ENCODE results near the gene NAALADL2.
"Not testable (repeated sequence)": the region's sequence is repeated elsewhere in the genome, so short reads cannot be mapped to it uniquely, and the experiment has no call there.

The NAALADL2 gene

DNA sequence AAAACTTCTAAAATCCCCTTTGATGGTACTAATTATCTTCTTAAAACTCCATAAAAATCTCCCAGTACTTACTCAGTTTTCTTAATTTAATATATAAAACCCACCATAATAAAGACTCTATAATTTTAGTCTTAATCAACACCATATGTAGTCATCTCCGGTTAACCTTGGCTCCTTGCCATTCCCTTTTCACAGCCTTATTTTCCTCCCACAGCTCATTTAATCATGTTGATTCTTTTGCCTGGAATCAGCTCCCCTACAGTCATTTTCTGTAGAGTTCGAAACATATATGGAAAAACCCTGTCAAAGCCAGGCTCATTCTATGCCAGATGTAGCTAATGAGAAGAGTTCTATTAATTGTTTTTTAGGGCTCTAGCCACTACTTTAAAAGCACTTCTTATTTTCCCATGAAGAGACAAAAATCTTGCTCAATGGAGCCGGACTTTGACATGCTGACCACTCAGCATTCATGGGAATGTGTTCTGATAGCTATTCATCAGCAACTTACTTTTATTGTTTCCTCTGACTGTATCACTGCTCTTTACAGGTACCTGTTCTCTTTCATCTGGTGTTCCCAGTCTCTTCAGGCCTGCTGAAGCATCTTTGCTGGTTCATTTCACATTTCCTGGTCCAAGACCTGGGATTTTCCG is 573.4 kb downstream of the NAALADL2 start:
- Mint-ChIP-seq H3K4me3 (no peak overlapping the region), H3K27ac (no peak overlapping the region), H3K9me3 (peaks cover 0 to 5% of the 10 kb centered on the region in 2 donors), H3K4me1 (ENCODE audit: low read depth in 2 of 2) (no peaks in the 10 kb centered on the region), H3K36me3 (ENCODE audit: insufficient read depth) (no peaks in the 10 kb centered on the region), H3K27me3 (no peaks in the 10 kb centered on the region)
- no peak for DNase-seq
- no peak for ATAC-seq (replicated peaks)

GRCh38 chr3:175433026-175433674 is 574.0 kb downstream of the NAALADL2 start:
- Mint-ChIP-seq H3K4me1 (ENCODE audit: low read depth in 2 of 2) (no peaks in the 10 kb centered on the region), H3K27ac (no peak overlapping the region), H3K36me3 (ENCODE audit: insufficient read depth) (no peaks in the 10 kb centered on the region), H3K9me3 (peaks cover 0 to 5% of the 10 kb centered on the region in 2 donors), H3K4me3 (no peak overlapping the region), H3K27me3 (no peaks in the 10 kb centered on the region)
- DNase-seq (no peak), ATAC-seq (replicated peaks) (no peak)

- H3K4me1 Mint-ChIP-seq (ENCODE audit: low read depth in 2 of 2), result no peaks in the 10 kb centered on the region
- no peaks in the 10 kb centered on the region for H3K27me3 Mint-ChIP-seq
- ATAC-seq (replicated peaks) (no peak), DNase-seq (no peak)
- peaks cover 5 to 7% of the 10 kb centered on the region in 2 donors for H3K9me3 Mint-ChIP-seq
- no peak overlapping the region for H3K4me3 Mint-ChIP-seq
- no peaks in the 10 kb centered on the region for H3K36me3 Mint-ChIP-seq (ENCODE audit: insufficient read depth)
- no peak overlapping the region for H3K27ac Mint-ChIP-seq
These were observed 575.4 kb downstream of the NAALADL2 start for GRCh38 chr3:175434561-175434960.

- peaks cover 8 to 24% of the 10 kb centered on the region in 2 donors for H3K9me3 Mint-ChIP-seq
- ATAC-seq (replicated peaks) (no peak), DNase-seq (no peak)
These were observed 584.5 kb downstream of the NAALADL2 start for GRCh38 chr3:175443682-175444081.

GRCh38 chr3:175445741-175446140 is 586.6 kb downstream of the NAALADL2 start:
- no peaks in the 10 kb centered on the region for H3K27me3 Mint-ChIP-seq
- H3K9me3 Mint-ChIP-seq, result peaks cover 5 to 11% of the 10 kb centered on the region in 2 donors
- no peaks in the 10 kb centered on the region for H3K4me1 Mint-ChIP-seq (ENCODE audit: low read depth in 2 of 2)
- DNase-seq (no peak), ATAC-seq (replicated peaks) (no peak)
- no peak overlapping the region for H3K4me3 Mint-ChIP-seq
- no peak overlapping the region for H3K27ac Mint-ChIP-seq
- no peaks in the 10 kb centered on the region for H3K36me3 Mint-ChIP-seq (ENCODE audit: insufficient read depth)

More at GRCh38 chr3:175443682-175444081, 584.5 kb downstream of the NAALADL2 start:
- H3K27me3 Mint-ChIP-seq, result no peaks in the 10 kb centered on the region
- H3K4me1 Mint-ChIP-seq (ENCODE audit: low read depth in 2 of 2), result no peaks in the 10 kb centered on the region
- no peaks in the 10 kb centered on the region for H3K36me3 Mint-ChIP-seq (ENCODE audit: insufficient read depth)
- H3K4me3 Mint-ChIP-seq, result no peak overlapping the region
- H3K27ac Mint-ChIP-seq, result no peak overlapping the region

GRCh38 chr3:175447521-175447920 is 588.4 kb downstream of the NAALADL2 start:
- Mint-ChIP-seq H3K36me3 (ENCODE audit: insufficient read depth) (no peaks in the 10 kb centered on the region), H3K27me3 (no peaks in the 10 kb centered on the region), H3K4me1 (ENCODE audit: low read depth in 2 of 2) (no peaks in the 10 kb centered on the region), H3K27ac (no peak overlapping the region), H3K9me3 (peaks cover 6 to 14% of the 10 kb centered on the region in 2 donors), H3K4me3 (no peak overlapping the region)
- ATAC-seq (replicated peaks), result no peak
- DNase-seq, result no peak

GRCh38 chr3:175453361-175453760 is 594.2 kb downstream of the NAALADL2 start:
- Mint-ChIP-seq H3K27me3 (no peaks in the 10 kb centered on the region), H3K27ac (no peak overlapping the region), H3K36me3 (ENCODE audit: insufficient read depth) (no peaks in the 10 kb centered on the region), H3K4me1 (ENCODE audit: low read depth in 2 of 2) (no peaks in the 10 kb centered on the region), H3K9me3 (peaks cover 5 to 20% of the 10 kb centered on the region in 2 donors), H3K4me3 (no peak overlapping the region)
- ATAC-seq (replicated peaks) (no peak), DNase-seq (no peak)

DNA sequence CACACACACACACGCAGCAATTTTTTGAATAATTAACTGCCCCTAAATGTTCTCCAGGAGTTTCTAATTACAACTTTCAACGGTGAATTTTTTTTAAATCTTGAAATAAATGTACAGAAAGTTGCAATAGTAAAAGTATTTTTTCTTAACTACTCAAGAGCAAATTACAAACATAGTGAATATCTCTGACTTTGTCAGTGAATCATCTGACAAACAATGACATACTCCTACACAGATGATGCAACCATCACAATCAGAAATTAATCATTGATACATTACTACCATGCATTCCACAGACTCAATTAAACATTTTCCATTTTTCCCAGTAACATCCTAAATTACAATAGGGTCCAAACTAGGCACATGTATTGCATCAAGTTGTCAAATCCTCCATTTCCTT is 597.3 kb downstream of the NAALADL2 start:
- Mint-ChIP-seq H3K27ac (no peak overlapping the region), H3K9me3 (peaks cover 7 to 20% of the 10 kb centered on the region in 2 donors), H3K4me1 (ENCODE audit: low read depth in 2 of 2) (no peaks in the 10 kb centered on the region), H3K4me3 (no peak overlapping the region), H3K36me3 (ENCODE audit: insufficient read depth) (no peaks in the 10 kb centered on the region), H3K27me3 (no peaks in the 10 kb centered on the region)
- ATAC-seq (replicated peaks) (no peak), DNase-seq (no peak)

- H3K9me3 Mint-ChIP-seq, result peaks cover 7 to 20% of the 10 kb centered on the region in 2 donors
These were observed 598.2 kb downstream of the NAALADL2 start for GRCh38 chr3:175457301-175457700.

GRCh38 chr3:175460849-175461399 is 601.8 kb downstream of the NAALADL2 start:
- H3K4me3 Mint-ChIP-seq; ATAC-seq (replicated peaks): not testable (repeated sequence)

More at GRCh38 chr3:175457301-175457700, 598.2 kb downstream of the NAALADL2 start:
- Mint-ChIP-seq H3K36me3 (ENCODE audit: insufficient read depth) (no peaks in the 10 kb centered on the region), H3K27ac (no peak overlapping the region), H3K4me3 (no peak overlapping the region), H3K27me3 (no peaks in the 10 kb centered on the region), H3K4me1 (ENCODE audit: low read depth in 2 of 2) (no peaks in the 10 kb centered on the region)
- DNase-seq (no peak), ATAC-seq (replicated peaks) (no peak)

GRCh38 chr3:175464362-175464761 is 605.2 kb downstream of the NAALADL2 start:
- no peak for ATAC-seq (replicated peaks)
- H3K4me3 Mint-ChIP-seq, result no peak overlapping the region
- no peaks in the 10 kb centered on the region for H3K4me1 Mint-ChIP-seq (ENCODE audit: low read depth in 2 of 2)
- no peak for DNase-seq
- H3K27ac Mint-ChIP-seq, result no peak overlapping the region
- no peaks in the 10 kb centered on the region for H3K9me3 Mint-ChIP-seq
- H3K36me3 Mint-ChIP-seq (ENCODE audit: insufficient read depth), result no peaks in the 10 kb centered on the region
- no peaks in the 10 kb centered on the region for H3K27me3 Mint-ChIP-seq

More at GRCh38 chr3:175460849-175461399, 601.8 kb downstream of the NAALADL2 start:
- DNase-seq; H3K27ac Mint-ChIP-seq; H3K27me3 Mint-ChIP-seq; H3K36me3 Mint-ChIP-seq (ENCODE audit: insufficient read depth); H3K4me1 Mint-ChIP-seq (ENCODE audit: low read depth in 2 of 2): not testable (repeated sequence)
- H3K9me3 Mint-ChIP-seq, result peaks cover 4 to 13% of the 10 kb centered on the region in 2 donors

DNA sequence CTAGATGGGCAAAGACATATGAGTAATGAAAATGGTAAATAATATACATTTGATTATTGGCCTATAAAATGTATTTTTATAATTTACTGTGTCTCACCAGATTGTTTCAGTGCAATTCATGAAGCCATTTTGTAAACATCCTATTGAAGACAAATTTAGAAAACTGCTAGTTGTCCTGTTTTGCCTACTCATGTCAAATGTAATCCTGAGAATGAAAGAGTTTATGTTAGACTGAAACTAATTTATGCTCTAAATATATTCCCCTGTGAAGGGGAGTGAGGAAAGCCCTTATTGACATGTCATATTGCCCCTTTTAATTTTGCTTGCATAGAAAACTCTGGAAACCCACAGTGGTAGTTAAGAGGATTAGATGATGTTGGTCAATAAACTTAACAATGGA is 610.0 kb downstream of the NAALADL2 start:
- no peak overlapping the region for H3K27ac Mint-ChIP-seq
- H3K9me3 Mint-ChIP-seq, result peaks cover 0 to 2% of the 10 kb centered on the region in 2 donors
- H3K27me3 Mint-ChIP-seq, result no peaks in the 10 kb centered on the region
- no peaks in the 10 kb centered on the region for H3K36me3 Mint-ChIP-seq (ENCODE audit: insufficient read depth)
- H3K4me1 Mint-ChIP-seq (ENCODE audit: low read depth in 2 of 2), result no peaks in the 10 kb centered on the region
- DNase-seq (no peak), ATAC-seq (replicated peaks) (no peak)
- H3K4me3 Mint-ChIP-seq, result no peak overlapping the region

DNA sequence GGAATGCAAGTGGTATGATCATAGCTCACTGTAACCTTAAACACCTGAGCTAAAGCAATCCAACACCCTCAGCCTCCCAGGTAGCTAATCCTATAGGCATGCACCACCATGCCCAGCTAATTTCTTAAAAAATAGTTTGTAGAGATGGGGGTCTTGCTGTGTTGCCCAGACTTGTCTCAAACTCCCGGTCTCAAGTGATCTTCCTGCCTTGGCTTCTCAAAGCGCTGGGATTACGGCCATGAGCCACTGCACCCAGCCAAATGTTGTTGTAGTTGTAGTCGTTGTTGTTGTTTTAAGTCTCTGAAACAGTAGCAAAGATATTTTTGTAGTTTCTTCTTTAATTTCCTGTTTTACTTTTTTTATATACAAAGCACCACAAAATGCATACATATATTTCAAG is 616.6 kb downstream of the NAALADL2 start:
- peaks cover 5 to 8% of the 10 kb centered on the region in 2 donors for H3K9me3 Mint-ChIP-seq
- H3K4me3 Mint-ChIP-seq, result no peak overlapping the region
- H3K4me1 Mint-ChIP-seq (ENCODE audit: low read depth in 2 of 2), result no peaks in the 10 kb centered on the region
- DNase-seq (no peak), ATAC-seq (replicated peaks) (no peak)
- no peaks in the 10 kb centered on the region for H3K27me3 Mint-ChIP-seq
- H3K36me3 Mint-ChIP-seq (ENCODE audit: insufficient read depth), result no peaks in the 10 kb centered on the region
- H3K27ac Mint-ChIP-seq, result no peak overlapping the region

DNA sequence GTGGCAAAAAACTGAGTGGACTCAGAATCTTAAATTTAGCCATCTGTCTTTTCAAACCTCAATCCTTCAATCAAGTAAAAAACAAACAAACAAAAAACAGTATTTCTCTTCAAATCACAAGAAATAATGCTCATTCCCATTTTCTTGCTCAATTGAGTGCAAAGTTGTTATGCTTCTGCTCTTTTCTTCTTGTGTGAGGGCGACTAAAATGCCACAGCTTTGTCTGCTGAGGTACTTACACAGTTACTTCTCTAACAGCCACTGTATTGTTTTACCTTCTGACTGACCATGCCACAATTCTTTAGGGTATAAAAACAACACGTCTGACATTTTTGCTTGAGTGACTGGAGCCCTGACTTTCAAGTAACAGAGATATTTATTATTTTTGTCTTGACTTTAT is 617.4 kb downstream of the NAALADL2 start:
- H3K9me3 Mint-ChIP-seq, result peaks cover 5 to 8% of the 10 kb centered on the region in 2 donors
- no peak overlapping the region for H3K4me3 Mint-ChIP-seq
- H3K4me1 Mint-ChIP-seq (ENCODE audit: low read depth in 2 of 2), result no peaks in the 10 kb centered on the region
- ATAC-seq (replicated peaks) (no peak), DNase-seq (no peak)
- no peaks in the 10 kb centered on the region for H3K27me3 Mint-ChIP-seq
- no peak overlapping the region for H3K27ac Mint-ChIP-seq
- H3K36me3 Mint-ChIP-seq (ENCODE audit: insufficient read depth), result no peaks in the 10 kb centered on the region
